Osteocyte (in vitro differentiated cells): ENCODE results near the gene MFN2. TPM values are rescaled to one million over a fixed set of nuclear protein-coding genes. Genes with fewer than 3 reads are reported as not detected.
A peak's percentile ranks its signal among the peaks of the same experiment; 100 is the strongest.

Source experiments
- DNase-seq: peaks from one replicate; pipeline ENCODE4 v3.0.0; 2021; ENCODE audit warnings: mixed read lengths; ENCODE audit not compliant: unreplicated experiment; ENCODE audit errors: extremely low spot score
- H3K27ac Mint-ChIP-seq: one replicate; pipeline ENCODE4 v1.8.0; 2021; ENCODE audit warnings: mild to moderate bottlenecking, mixed read lengths; ENCODE audit not compliant: unreplicated experiment
- H3K27me3 Mint-ChIP-seq: one replicate; pipeline ENCODE4 v1.8.0; 2021; ENCODE audit warnings: mixed read lengths; ENCODE audit not compliant: unreplicated experiment
- H3K36me3 Mint-ChIP-seq: one replicate; pipeline ENCODE4 v1.8.0; 2021; ENCODE audit warnings: mixed read lengths; ENCODE audit not compliant: unreplicated experiment
- H3K4me1 Mint-ChIP-seq: one replicate; pipeline ENCODE4 v1.8.0; 2021; ENCODE audit warnings: mixed read lengths; ENCODE audit not compliant: unreplicated experiment
- H3K4me3 Mint-ChIP-seq: one replicate; pipeline ENCODE4 v1.8.0; 2021; ENCODE audit warnings: mild to moderate bottlenecking, moderate library complexity, mixed read lengths; ENCODE audit not compliant: unreplicated experiment
- H3K9me3 Mint-ChIP-seq: one replicate; pipeline ENCODE4 v1.8.0; 2021; ENCODE audit warnings: mixed read lengths; ENCODE audit not compliant: unreplicated experiment
- total RNA-seq: library from RNA; stranded (reverse); gene quantifications from 2 replicates; pipeline ENCODE4 v1.2.1, GENCODE V29; 2021
- TF ChIP-seq, protein P1 (sequence below): fragments of 200-600 bp; sonication (generic); IDR thresholded peaks from 2 replicates; pipeline ENCODE4 v1.5.0; 2021; ENCODE audit warnings: antibody characterized with exemption, mild to moderate bottlenecking, moderate library complexity

MFN2 gene
- total RNA-seq, 1 donor from 2014 or later = 69.2 TPM

DNA sequence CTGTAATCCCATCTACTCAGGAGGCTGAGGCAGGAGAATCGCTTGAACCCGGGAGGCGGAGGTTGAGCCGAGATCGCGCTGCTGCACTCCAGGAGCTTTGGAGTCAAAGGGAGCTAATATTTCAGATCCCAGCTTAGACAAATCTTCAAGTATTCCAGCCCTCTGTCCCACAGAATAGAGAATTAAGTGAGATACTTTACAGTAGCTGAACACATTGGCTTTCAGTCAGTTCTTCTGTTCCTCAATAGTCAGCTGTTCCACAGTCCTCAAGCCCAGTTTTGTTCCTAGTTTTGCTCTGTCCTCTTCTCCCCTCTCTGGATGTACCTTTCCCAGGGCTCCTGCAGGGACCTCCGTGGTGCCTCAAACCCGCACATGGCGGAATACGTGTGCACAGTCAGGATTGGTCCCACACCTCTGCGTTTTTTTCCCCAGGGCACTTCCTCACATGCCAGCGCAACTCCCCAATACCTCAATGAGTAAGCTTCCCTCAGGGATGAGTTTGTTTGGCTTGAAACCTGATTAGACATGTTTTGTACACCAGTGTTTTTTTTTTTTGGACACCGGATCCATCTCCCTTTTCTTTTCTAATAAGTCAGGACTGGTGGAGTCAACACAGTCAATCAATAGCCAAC lies 1.2 kb downstream of the MFN2 start:
- TF ChIP-seq, protein P1, sequence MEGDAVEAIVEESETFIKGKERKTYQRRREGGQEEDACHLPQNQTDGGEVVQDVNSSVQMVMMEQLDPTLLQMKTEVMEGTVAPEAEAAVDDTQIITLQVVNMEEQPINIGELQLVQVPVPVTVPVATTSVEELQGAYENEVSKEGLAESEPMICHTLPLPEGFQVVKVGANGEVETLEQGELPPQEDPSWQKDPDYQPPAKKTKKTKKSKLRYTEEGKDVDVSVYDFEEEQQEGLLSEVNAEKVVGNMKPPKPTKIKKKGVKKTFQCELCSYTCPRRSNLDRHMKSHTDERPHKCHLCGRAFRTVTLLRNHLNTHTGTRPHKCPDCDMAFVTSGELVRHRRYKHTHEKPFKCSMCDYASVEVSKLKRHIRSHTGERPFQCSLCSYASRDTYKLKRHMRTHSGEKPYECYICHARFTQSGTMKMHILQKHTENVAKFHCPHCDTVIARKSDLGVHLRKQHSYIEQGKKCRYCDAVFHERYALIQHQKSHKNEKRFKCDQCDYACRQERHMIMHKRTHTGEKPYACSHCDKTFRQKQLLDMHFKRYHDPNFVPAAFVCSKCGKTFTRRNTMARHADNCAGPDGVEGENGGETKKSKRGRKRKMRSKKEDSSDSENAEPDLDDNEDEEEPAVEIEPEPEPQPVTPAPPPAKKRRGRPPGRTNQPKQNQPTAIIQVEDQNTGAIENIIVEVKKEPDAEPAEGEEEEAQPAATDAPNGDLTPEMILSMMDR = no peak
- peak overlapping the region; percentile 85 for H3K4me3 Mint-ChIP-seq
- no peak for DNase-seq
- peak overlapping the region; percentile 94 for H3K27ac Mint-ChIP-seq
- H3K4me1 Mint-ChIP-seq = peaks cover 46% of the 10 kb centered on the region
- H3K27me3 Mint-ChIP-seq = no peaks in the 10 kb centered on the region
- no peaks in the 10 kb centered on the region for H3K9me3 Mint-ChIP-seq
- H3K36me3 Mint-ChIP-seq = peaks cover 9% of the 10 kb centered on the region

- DNase-seq = no peak
Observed at GRCh38 chr1:11982010-11982392, 1.8 kb downstream of the MFN2 start.

DNA sequence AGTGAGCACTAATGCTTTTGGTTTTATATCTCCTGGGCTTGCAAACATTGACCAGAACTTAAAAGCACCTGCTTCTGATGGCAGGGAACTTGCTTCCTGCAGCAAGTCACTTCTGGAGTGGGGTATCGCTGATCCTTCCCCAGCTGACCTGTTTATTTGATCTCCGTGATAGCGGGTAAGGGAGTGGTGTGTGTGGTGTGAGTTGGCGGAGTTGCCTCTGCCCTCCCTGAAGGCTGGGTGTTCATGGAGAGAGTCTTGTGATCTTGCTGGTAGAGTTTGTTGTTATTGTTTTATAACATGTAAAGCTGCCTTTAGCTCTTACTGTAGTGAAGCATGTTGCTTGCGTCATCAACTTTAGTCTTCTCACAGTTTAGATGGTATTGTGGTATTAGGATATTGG lies 3.9 kb downstream of the MFN2 start:
- H3K9me3 Mint-ChIP-seq = no peaks in the 10 kb centered on the region
- no peak overlapping the region for H3K27ac Mint-ChIP-seq
- H3K27me3 Mint-ChIP-seq = no peaks in the 10 kb centered on the region
- DNase-seq = no peak
- TF ChIP-seq, protein P1 = no peak
- H3K36me3 Mint-ChIP-seq = peaks cover 14% of the 10 kb centered on the region
- peaks cover 44% of the 10 kb centered on the region for H3K4me1 Mint-ChIP-seq
- no peak overlapping the region for H3K4me3 Mint-ChIP-seq

More at GRCh38 chr1:11982010-11982392, 1.8 kb downstream of the MFN2 start:
- TF ChIP-seq, protein P1 = peak; percentile 39
- H3K27ac Mint-ChIP-seq = peak overlapping the region; percentile 74
- H3K9me3 Mint-ChIP-seq = no peaks in the 10 kb centered on the region
- H3K36me3 Mint-ChIP-seq = peaks cover 9% of the 10 kb centered on the region
- H3K4me1 Mint-ChIP-seq = peaks cover 46% of the 10 kb centered on the region
- no peaks in the 10 kb centered on the region for H3K27me3 Mint-ChIP-seq
- peak overlapping the region; percentile 85 for H3K4me3 Mint-ChIP-seq

DNA sequence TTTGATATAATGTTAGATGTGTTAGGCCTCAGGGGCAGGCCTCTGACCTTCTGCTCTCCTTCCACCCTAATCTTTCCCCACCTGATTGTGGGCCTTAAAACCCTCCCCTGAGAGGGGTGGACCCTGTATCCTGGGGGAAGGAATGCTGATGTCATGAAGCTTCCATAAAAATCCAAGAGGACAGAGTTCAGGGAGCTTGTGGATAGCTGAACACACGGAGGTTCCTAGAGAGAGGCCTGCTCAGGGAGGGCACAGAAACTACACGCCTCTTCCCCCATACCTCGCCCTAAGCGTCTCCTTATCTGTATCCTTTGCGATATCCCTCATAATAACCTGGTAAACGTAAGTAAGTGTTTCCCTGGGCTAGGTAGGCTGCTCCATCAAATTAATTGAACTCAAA lies 4.3 kb downstream of the MFN2 start:
- no peak overlapping the region for H3K27ac Mint-ChIP-seq
- DNase-seq = no peak
- H3K36me3 Mint-ChIP-seq = peaks cover 17% of the 10 kb centered on the region
- no peak overlapping the region for H3K4me3 Mint-ChIP-seq
- H3K9me3 Mint-ChIP-seq = no peaks in the 10 kb centered on the region
- TF ChIP-seq, protein P1 = no peak
- H3K4me1 Mint-ChIP-seq = peaks cover 40% of the 10 kb centered on the region
- H3K27me3 Mint-ChIP-seq = no peaks in the 10 kb centered on the region

DNA sequence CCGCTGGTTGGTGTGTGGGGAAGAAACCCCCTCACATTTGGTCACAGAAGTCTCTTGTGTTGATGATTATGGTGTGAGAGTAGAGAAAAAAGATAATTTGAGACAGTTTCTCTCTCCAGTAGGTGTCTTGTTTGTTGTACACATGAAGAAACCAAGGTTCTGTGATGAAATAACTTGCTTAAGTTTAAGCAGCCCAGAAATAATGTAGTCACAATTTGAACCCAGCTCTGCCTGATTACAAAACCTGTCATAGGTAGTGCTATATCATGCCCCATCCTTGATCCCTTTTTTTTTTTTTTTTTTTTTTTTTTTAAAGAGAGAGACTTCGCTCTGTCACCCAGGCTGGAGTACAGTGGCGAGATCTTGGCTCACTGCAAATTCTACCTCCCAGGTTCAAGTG lies 4.9 kb downstream of the MFN2 start:
- TF ChIP-seq, protein P1 = no peak
- peak overlapping the region; percentile 70 for H3K27ac Mint-ChIP-seq
- no peaks in the 10 kb centered on the region for H3K27me3 Mint-ChIP-seq

More for the DNA sequence above, 4.9 kb downstream of the MFN2 start:
- no peak for DNase-seq
- H3K4me1 Mint-ChIP-seq = peaks cover 36% of the 10 kb centered on the region
- no peak overlapping the region for H3K4me3 Mint-ChIP-seq
- H3K9me3 Mint-ChIP-seq = no peaks in the 10 kb centered on the region
- peaks cover 23% of the 10 kb centered on the region for H3K36me3 Mint-ChIP-seq
